HepG2 (cell line): ENCODE measurements around the gene OSBPL8.

Experiments used
- ISL2 ChIP-seq: sonication (generic); formaldehyde crosslinking; IDR thresholded peaks from 2 replicates; pipeline ENCODE4 v1.5.0; 2020; ENCODE audit warnings: missing genetic modification reagents
- POLR2AphosphoS5 ChIP-seq: IDR thresholded peaks from 2 replicates; pipeline ENCODE4 v1.6.1; 2012; ENCODE audit warnings: low read depth, low read length
- TEAD2 ChIP-seq: sonication (generic); formaldehyde crosslinking; IDR thresholded peaks from 2 replicates; pipeline ENCODE4 v1.9.0; 2021; ENCODE audit warnings: missing genetic modification reagents
- TF ChIP-seq, protein P1 (sequence below), 2 experiments: sonication (generic) in 1 of 2; formaldehyde crosslinking in 1 of 2; IDR thresholded peaks; 2 replicates each; pipeline versions ENCODE4 v1.4.0 to v1.6.1; 2018 to 2020; ENCODE audit warnings: missing genetic modification reagents in 2 of 2, borderline replicate concordance in 1 of 2, low read depth in 1 of 2, mild to moderate bottlenecking in 1 of 2, missing biosample characterization in 1 of 2

DNA sequence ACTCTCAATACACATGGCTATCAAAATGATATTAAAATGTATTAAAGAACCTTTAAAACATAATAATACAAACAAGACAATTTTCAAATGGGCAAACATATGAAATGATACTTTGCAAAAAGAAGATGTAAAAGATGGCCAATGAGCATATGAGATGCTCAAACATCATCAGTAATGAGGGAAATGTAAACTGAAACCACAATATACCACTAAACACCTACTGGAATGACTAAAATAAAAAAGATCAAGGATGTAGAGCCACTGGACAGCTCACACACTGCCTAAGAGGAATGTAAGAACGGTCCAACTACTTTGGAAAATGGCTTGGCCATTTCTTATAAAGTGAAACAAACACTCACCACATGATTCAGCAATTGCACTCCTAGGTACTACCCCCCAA, 114.1 kb downstream of the OSBPL8 start:
- TF ChIP-seq, protein P1, sequence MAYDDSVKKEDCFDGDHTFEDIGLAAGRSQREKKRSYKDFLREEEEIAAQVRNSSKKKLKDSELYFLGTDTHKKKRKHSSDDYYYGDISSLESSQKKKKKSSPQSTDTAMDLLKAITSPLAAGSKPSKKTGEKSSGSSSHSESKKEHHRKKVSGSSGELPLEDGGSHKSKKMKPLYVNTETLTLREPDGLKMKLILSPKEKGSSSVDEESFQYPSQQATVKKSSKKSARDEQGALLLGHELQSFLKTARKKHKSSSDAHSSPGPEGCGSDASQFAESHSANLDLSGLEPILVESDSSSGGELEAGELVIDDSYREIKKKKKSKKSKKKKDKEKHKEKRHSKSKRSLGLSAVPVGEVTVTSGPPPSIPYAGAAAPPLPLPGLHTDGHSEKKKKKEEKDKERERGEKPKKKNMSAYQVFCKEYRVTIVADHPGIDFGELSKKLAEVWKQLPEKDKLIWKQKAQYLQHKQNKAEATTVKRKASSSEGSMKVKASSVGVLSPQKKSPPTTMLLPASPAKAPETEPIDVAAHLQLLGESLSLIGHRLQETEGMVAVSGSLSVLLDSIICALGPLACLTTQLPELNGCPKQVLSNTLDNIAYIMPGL (CRISPR knock-in tag; IDR thresholded peaks at IDR 0.05; ENCODE audit: borderline replicate concordance in 1 of 2, low read depth in 1 of 2) = no peak
- no peak for TF ChIP-seq ISL2
- no peak for TF ChIP-seq TEAD2 (CRISPR knock-in tag)
- TF ChIP-seq POLR2AphosphoS5 = no peak
